Breast epithelium (tissue), 3 donors: ENCODE measurements around the gene ZNF302.

Experiments used
- CTCF ChIP-seq, 3 donors: fragments of 450-650 bp; IDR thresholded peaks; one replicate each; pipeline ENCODE4 v1.5.1; 2016 to 2017; ENCODE audit warnings: antibody characterized with exemption in 3 of 3, mild to moderate bottlenecking in 3 of 3, moderate library complexity in 3 of 3
- POLR2A ChIP-seq: fragments of 450-650 bp; IDR thresholded peaks from one replicate; pipeline ENCODE4 v1.6.1; 2016; ENCODE audit warnings: antibody characterized with exemption, mild to moderate bottlenecking, moderate library complexity

GRCh38 chr19:34733746-34734536, 56.5 kb downstream of the ZNF302 start, which contains the start of gene ZNF181:
- TF ChIP-seq POLR2A = no peak
- TF ChIP-seq CTCF (IDR thresholded peaks at IDR 0.05) = no peak
